ENCODE measurements around the gene DSC2.

DNA sequence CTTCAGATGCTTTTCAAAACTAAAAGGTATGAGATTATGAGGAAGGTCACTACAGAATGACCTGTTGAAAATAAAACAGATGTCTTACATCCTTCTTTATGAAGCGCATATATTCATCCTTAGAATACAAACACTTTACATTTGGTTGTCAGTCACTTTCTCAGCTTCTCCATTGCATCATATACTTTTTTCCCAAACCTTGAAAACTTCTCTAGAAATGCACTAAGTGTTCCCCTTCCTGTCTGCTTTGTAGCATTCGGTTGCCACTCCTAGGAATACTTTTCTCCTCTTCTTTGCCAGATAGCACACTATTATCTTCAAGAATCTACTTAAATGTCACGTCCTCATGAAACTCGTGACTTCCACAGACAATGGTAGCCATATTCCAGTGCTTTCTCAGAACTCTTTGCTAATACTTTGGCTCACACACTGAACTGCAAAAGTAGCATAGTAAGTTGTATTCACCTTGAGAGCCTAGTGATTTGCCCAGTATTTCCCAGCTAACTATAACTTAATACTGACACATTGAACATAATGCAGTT is 32.8 kb upstream of the DSC2 start:
- TF ChIP-seq, protein P1, sequence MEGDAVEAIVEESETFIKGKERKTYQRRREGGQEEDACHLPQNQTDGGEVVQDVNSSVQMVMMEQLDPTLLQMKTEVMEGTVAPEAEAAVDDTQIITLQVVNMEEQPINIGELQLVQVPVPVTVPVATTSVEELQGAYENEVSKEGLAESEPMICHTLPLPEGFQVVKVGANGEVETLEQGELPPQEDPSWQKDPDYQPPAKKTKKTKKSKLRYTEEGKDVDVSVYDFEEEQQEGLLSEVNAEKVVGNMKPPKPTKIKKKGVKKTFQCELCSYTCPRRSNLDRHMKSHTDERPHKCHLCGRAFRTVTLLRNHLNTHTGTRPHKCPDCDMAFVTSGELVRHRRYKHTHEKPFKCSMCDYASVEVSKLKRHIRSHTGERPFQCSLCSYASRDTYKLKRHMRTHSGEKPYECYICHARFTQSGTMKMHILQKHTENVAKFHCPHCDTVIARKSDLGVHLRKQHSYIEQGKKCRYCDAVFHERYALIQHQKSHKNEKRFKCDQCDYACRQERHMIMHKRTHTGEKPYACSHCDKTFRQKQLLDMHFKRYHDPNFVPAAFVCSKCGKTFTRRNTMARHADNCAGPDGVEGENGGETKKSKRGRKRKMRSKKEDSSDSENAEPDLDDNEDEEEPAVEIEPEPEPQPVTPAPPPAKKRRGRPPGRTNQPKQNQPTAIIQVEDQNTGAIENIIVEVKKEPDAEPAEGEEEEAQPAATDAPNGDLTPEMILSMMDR (conservative IDR thresholded peaks at IDR 0.05; ENCODE audit: low read depth, low read length), result no peak
- no peak for TF ChIP-seq EZH2 (IDR thresholded peaks at IDR 0.05; ENCODE audit: borderline replicate concordance, low read depth, low read length, poor library complexity, severe bottlenecking)
